ENCODE results near the gene ZDHHC14.

Gene ZDHHC14

DNA sequence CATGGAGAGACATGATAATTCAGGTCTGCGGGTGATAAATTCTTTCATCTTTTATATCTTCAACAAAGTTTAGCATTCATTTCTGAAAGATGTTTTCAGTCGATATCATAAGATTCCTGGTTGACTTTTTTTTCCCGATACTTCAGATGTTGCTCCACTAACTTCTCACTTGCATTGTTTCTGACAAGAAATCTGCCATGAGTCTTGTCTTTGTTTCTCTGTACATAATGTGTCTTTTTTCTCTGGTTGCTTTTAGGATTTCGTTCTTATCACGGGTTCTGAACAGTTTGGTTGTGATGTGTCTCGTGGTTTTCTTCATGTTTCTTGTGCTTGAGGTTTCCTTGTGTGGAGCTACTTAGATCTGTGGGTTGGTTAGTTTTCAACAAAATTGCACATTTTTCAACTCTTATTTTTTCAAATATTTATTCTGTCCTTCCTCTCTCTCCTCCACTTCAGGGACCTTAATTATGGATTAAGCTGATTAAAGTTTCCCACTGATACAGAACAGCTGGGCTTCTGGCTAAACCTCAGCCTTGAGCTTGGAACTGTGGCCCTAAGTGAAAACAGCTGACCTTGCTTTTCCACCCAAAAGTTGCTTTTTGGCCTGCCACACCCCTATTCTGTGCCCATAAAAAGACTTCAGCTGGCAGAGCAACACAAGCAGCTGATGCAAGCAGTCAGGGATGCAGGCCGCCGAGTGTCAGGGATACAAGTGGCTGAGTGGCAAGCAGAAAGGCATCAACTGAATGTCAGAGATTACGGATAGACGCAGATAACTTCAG lies 344.2 kb downstream of the ZDHHC14 start:
- DNase-seq = no peak

DNA sequence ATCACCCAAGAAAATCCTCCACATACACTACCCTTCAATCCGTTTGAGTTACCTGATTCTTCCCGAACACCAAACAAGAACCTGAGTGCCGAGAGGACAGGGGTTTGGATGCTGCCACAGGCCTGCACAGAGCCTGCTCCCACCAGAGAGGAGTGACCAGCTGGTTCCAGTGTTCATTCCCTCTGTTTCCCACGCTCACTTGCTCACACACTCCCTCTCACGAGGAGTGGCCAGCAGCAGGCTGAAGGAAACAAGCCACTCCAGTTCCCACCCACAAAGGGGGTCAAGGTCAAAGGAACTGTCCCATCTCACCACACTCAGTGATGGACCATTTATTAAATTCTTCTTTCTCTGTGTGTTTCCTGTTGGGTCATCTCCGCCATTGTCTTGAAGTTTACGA lies 344.8 kb downstream of the ZDHHC14 start:
- no peak for DNase-seq

DNA sequence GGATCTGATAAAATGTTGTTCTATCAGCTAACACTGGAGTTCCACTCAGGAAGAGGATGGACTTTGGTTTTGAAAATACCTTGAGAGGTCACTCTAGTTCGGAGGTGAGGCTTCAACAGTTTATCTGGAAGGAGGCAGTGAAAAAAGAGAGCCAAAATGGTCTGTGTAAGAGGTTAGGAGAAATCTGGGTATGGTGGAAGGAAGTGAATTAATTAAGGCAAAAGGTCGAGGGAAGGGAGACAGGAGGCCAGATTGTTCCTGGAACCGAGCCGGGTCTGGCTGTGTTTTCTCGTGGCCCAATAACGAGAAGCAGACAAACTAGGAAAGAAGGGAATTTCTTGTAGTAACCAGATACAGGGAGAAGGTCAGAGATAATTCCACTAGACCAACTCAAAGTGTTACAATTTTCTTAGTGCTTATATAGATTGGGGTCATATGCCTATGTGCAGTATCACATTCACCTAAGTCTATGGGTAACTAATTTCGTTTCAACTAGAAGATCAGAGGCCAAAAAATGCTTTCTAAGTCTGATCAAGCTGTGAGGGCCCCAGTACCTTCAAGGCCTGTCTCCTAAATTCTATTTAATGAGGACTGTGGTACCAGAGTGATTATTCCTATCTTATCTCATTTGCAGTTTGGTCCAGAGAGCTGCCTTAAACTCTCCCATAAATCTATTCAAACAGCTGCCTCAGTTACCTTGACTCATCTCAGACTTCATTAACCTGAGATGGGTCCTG lies 346.1 kb downstream of the ZDHHC14 start:
- no peak for DNase-seq

Measured in suppressor macrophage (primary cell).